ENCODE measurements around the gene SKAP1. TPM values are rescaled to one million over a fixed set of nuclear protein-coding genes. Genes with fewer than 3 reads are reported as not detected.

Gene SKAP1
- total RNA-seq, 1 donor from 2014 or later = not detected

- Histone ChIP-seq H3K36me3 (no peaks in the 10 kb centered on the region), H3K4me1 (no peaks in the 10 kb centered on the region), H3K4me3 (no peak overlapping the region), H3K27me3 (peaks cover 16% of the 10 kb centered on the region), H3K9ac (no peak overlapping the region), H3K79me2 (ENCODE audit: low read depth) (no peaks in the 10 kb centered on the region), H3K4me2 (no peak overlapping the region), H2AFZ (replicated peaks) (no peak overlapping the region), H3K27ac (no peak overlapping the region), H4K20me1 (ENCODE audit: low read depth) (no peaks in the 10 kb centered on the region), H3K9me3 (ENCODE audit: low read depth) (no peaks in the 10 kb centered on the region), H3F3A (ENCODE audit: low read depth) (no peaks in the 10 kb centered on the region)
- DNase-seq (ENCODE audit: low spot score) = no peak
- H3K36me3 Mint-ChIP-seq = no peaks in the 10 kb centered on the region
- H3K4me3 Mint-ChIP-seq = no peak overlapping the region
- no peak for TF ChIP-seq EZH2 (IDR thresholded peaks at IDR 0.05)
- TF ChIP-seq CTCF (IDR thresholded peaks at IDR 0.05) = no peak
- TF ChIP-seq EZH2phosphoT487 (IDR thresholded peaks at IDR 0.05) = no peak
- peaks cover 3% of the 10 kb centered on the region for H3K4me1 Mint-ChIP-seq
- H3K27me3 Mint-ChIP-seq (ENCODE audit: insufficient read depth, low read depth) = peaks cover 2% of the 10 kb centered on the region
- no peak overlapping the region for H3K27ac Mint-ChIP-seq
- H3K9me3 Mint-ChIP-seq = no peaks in the 10 kb centered on the region
Measured at GRCh38 chr17:48211787-48212186, 218.2 kb downstream of the SKAP1 start.

GRCh38 chr17:48211011-48211410 lies 219.0 kb downstream of the SKAP1 start:
- Histone ChIP-seq H3K4me2 (no peak overlapping the region), H2AFZ (replicated peaks) (no peak overlapping the region), H3K36me3 (no peaks in the 10 kb centered on the region), H3K27me3 (peaks cover 11% of the 10 kb centered on the region), H3K4me3 (no peak overlapping the region), H3K79me2 (ENCODE audit: low read depth) (no peaks in the 10 kb centered on the region), H3K27ac (no peak overlapping the region), H4K20me1 (ENCODE audit: low read depth) (no peaks in the 10 kb centered on the region), H3K9me3 (ENCODE audit: low read depth) (no peaks in the 10 kb centered on the region), H3F3A (ENCODE audit: low read depth) (no peaks in the 10 kb centered on the region), H3K9ac (no peak overlapping the region), H3K4me1 (no peaks in the 10 kb centered on the region)
- TF ChIP-seq EZH2 (IDR thresholded peaks at IDR 0.05) (no peak), EZH2phosphoT487 (IDR thresholded peaks at IDR 0.05) (no peak), CTCF (IDR thresholded peaks at IDR 0.05) (no peak)
- Mint-ChIP-seq H3K9me3 (no peaks in the 10 kb centered on the region), H3K27me3 (ENCODE audit: insufficient read depth, low read depth) (peaks cover 2% of the 10 kb centered on the region), H3K27ac (no peak overlapping the region), H3K4me1 (peaks cover 3% of the 10 kb centered on the region), H3K36me3 (no peaks in the 10 kb centered on the region), H3K4me3 (no peak overlapping the region)
- no peak for DNase-seq (ENCODE audit: low spot score)

- Mint-ChIP-seq H3K27ac (no peak overlapping the region), H3K9me3 (no peaks in the 10 kb centered on the region), H3K27me3 (ENCODE audit: insufficient read depth, low read depth) (peaks cover 3% of the 10 kb centered on the region), H3K4me3 (no peak overlapping the region), H3K36me3 (no peaks in the 10 kb centered on the region), H3K4me1 (peaks cover 3% of the 10 kb centered on the region)
- Histone ChIP-seq H3K36me3 (no peaks in the 10 kb centered on the region), H3K9me3 (ENCODE audit: low read depth) (no peaks in the 10 kb centered on the region), H4K20me1 (ENCODE audit: low read depth) (no peaks in the 10 kb centered on the region), H2AFZ (replicated peaks) (no peak overlapping the region), H3K4me1 (no peaks in the 10 kb centered on the region), H3K27me3 (peaks cover 8% of the 10 kb centered on the region), H3K27ac (no peak overlapping the region), H3K4me3 (no peak overlapping the region), H3F3A (ENCODE audit: low read depth) (no peaks in the 10 kb centered on the region), H3K4me2 (no peak overlapping the region), H3K9ac (no peak overlapping the region), H3K79me2 (ENCODE audit: low read depth) (no peaks in the 10 kb centered on the region)
- no peak for DNase-seq (ENCODE audit: low spot score)
- no peak for TF ChIP-seq EZH2 (IDR thresholded peaks at IDR 0.05)
- TF ChIP-seq CTCF (IDR thresholded peaks at IDR 0.05) = no peak
- TF ChIP-seq EZH2phosphoT487 (IDR thresholded peaks at IDR 0.05) = no peak
Measured at GRCh38 chr17:48209973-48210372, 220.0 kb downstream of the SKAP1 start.
